ENCODE measurements around the gene ATP8B4. TPM values are rescaled to one million over a fixed set of nuclear protein-coding genes. Genes with fewer than 3 reads are reported as not detected.

Gene ATP8B4
- total and polyA plus RNA-seq, 10 donors: 1.7 to 42.8 (median 27.7) TPM

DNA sequence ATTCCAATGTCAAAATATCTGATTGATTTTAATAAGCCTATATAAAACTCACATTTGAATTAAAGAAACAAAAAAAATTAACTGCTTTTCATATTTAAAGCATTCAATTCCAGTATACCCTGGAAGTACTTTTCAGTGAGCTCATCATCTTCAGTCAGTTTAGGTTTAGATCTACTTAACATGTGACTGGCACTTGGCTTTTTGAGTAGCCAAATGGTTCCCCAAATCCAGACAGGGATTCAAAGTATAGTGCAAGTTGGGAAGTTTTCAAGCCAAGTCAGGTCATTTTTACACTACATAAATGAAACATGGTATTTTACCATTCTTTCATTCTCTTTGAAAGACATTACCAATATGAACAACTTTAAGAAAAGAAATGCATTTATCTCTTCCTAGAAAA, 57.5 kb downstream of the ATP8B4 start:
- H3K4me3 ChIP-seq: no peak overlapping the region
- no peaks in the 10 kb centered on the region for H3K27me3 ChIP-seq (replicated peaks in 1 of 7)
- no peak for DNase-seq
- H3K36me3 ChIP-seq: no peaks in the 10 kb centered on the region
- intact Hi-C loops (cut with DNase I; ENCODE audit: low total_unique reads): no loop called here
- H3K27ac ChIP-seq: no peak overlapping the region
- H3K4me1 ChIP-seq: peaks cover 0 to 52% (median 11%) of the 10 kb centered on the region in 6 donors
- H3K9me3 ChIP-seq: no peaks in the 10 kb centered on the region
- TF ChIP-seq, protein P1, sequence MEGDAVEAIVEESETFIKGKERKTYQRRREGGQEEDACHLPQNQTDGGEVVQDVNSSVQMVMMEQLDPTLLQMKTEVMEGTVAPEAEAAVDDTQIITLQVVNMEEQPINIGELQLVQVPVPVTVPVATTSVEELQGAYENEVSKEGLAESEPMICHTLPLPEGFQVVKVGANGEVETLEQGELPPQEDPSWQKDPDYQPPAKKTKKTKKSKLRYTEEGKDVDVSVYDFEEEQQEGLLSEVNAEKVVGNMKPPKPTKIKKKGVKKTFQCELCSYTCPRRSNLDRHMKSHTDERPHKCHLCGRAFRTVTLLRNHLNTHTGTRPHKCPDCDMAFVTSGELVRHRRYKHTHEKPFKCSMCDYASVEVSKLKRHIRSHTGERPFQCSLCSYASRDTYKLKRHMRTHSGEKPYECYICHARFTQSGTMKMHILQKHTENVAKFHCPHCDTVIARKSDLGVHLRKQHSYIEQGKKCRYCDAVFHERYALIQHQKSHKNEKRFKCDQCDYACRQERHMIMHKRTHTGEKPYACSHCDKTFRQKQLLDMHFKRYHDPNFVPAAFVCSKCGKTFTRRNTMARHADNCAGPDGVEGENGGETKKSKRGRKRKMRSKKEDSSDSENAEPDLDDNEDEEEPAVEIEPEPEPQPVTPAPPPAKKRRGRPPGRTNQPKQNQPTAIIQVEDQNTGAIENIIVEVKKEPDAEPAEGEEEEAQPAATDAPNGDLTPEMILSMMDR (IDR thresholded peaks at IDR 0.05 in 8 of 11, conservative IDR thresholded peaks at IDR 0.05 in 3 of 11): no peak
- TF ChIP-seq POLR2AphosphoS5 (IDR thresholded peaks at IDR 0.05) (no peak), POLR2A (IDR thresholded peaks at IDR 0.05) (no peak)

- DNase-seq: no peak
- Histone ChIP-seq H3K4me1 (peaks cover 0 to 47% (median 12%) of the 10 kb centered on the region in 6 donors), H3K4me3 (no peak overlapping the region), H3K27ac (peak overlapping the region in 4 of 8 donors; percentile 9 to 56 (median 34)), H3K36me3 (no peaks in the 10 kb centered on the region), H3K27me3 (replicated peaks in 1 of 7) (no peaks in the 10 kb centered on the region), H3K9me3 (no peaks in the 10 kb centered on the region)
- WGBS, 5 donors: 21 to 52% (median 27%) methylated on average over 5 of the region's 5 CpGs
- intact Hi-C loops (cut with DNase I; ENCODE audit: low total_unique reads): no loop called here
- TF ChIP-seq POLR2A (IDR thresholded peaks at IDR 0.05) (no peak), POLR2AphosphoS5 (IDR thresholded peaks at IDR 0.05) (no peak)
- TF ChIP-seq, protein P1 (IDR thresholded peaks at IDR 0.05 in 8 of 11, conservative IDR thresholded peaks at IDR 0.05 in 3 of 11): no peak
These were observed 59.1 kb downstream of the ATP8B4 start for GRCh38 chr15:50059883-50060282.

GRCh38 chr15:50059203-50059772, 59.7 kb downstream of the ATP8B4 start:
- no peaks in the 10 kb centered on the region for H3K27me3 ChIP-seq (replicated peaks in 1 of 7)
- intact Hi-C loops (cut with DNase I; ENCODE audit: low total_unique reads): no loop called here
- H3K27ac ChIP-seq: peak overlapping the region in 3 of 8 donors; percentile 27 to 56 (median 41)
- no peaks in the 10 kb centered on the region for H3K9me3 ChIP-seq
- no peak overlapping the region for H3K4me3 ChIP-seq
- no peak for DNase-seq
- H3K36me3 ChIP-seq: no peaks in the 10 kb centered on the region
- TF ChIP-seq POLR2A (IDR thresholded peaks at IDR 0.05) (no peak), POLR2AphosphoS5 (IDR thresholded peaks at IDR 0.05) (no peak)
- TF ChIP-seq, protein P1 (IDR thresholded peaks at IDR 0.05 in 8 of 11, conservative IDR thresholded peaks at IDR 0.05 in 3 of 11): no peak
- H3K4me1 ChIP-seq: peaks cover 0 to 47% (median 12%) of the 10 kb centered on the region in 6 donors
- 84 to 95% (median 90%) methylated on average over 5 of the region's 5 CpGs for WGBS, 5 donors

- TF ChIP-seq, protein P1 (IDR thresholded peaks at IDR 0.05 in 8 of 11, conservative IDR thresholded peaks at IDR 0.05 in 3 of 11): no peak
- no peak for TF ChIP-seq POLR2A (IDR thresholded peaks at IDR 0.05)
- no peak for TF ChIP-seq POLR2AphosphoS5 (IDR thresholded peaks at IDR 0.05)
- Histone ChIP-seq H3K9me3 (no peaks in the 10 kb centered on the region), H3K36me3 (no peaks in the 10 kb centered on the region), H3K4me3 (no peak overlapping the region), H3K27ac (peak overlapping the region in 3 of 8 donors; percentile 7 to 68 (median 22)), H3K27me3 (replicated peaks in 1 of 7) (no peaks in the 10 kb centered on the region), H3K4me1 (peaks cover 0 to 53% (median 12%) of the 10 kb centered on the region in 6 donors)
- intact Hi-C loops (cut with DNase I; ENCODE audit: low total_unique reads): no loop called here
- DNase-seq: no peak
- WGBS, 5 donors: 43 to 64% (median 49%) methylated on average over 5 of the region's 5 CpGs
These were observed 61.0 kb downstream of the ATP8B4 start for GRCh38 chr15:50057905-50058639.

Measured in spleen (tissue), 11 donors.